Right ventricle myocardium inferior (tissue), 1 donor: Measurements from ENCODE around the gene FAP. TPM values are rescaled to one million over a fixed set of nuclear protein-coding genes. Genes with fewer than 3 reads are reported as not detected.

Source experiments
- ATAC-seq: fragments of 200-7000 bp; cut with Tn5 transposase; one replicate; pipeline ENCODE4 v1.9.1; 2020; ENCODE audit warnings: mild to moderate bottlenecking, moderate library complexity
- DNase-seq: peaks from one replicate; pipeline ENCODE4 v3.0.0; 2021; ENCODE audit errors: missing footprints
- intact Hi-C: fragments of 100-400 bp; cut with DNase I; formaldehyde crosslinking; loops from one replicate; pipeline ENCODE4 v1.11.0; 2022
- total RNA-seq: library from RNA; stranded (reverse); fragmentation: NEBNext Ultra II Directional; extraction: Animal tissue kit (Norgen Biotek cat#: 25700); gene quantifications from one replicate; pipeline ENCODE4 v1.2.1, GENCODE V29; 2021
- donor health status: DM: no; HTN: yes; CAD: no; lungs with severe emphysema.

FAP gene
- total RNA-seq, 1 donor from 2014 or later = 0.62 TPM

- DNase-seq (no peak), ATAC-seq (no peak)
- intact Hi-C loops = loop anchor here (5.0 kb wide), 1 partner anchor 463 kb away; no protein-coding TSS in a partner anchor
These were observed 43.3 kb downstream of the FAP start for GRCh38 chr2:162199913-162200312.

GRCh38 chr2:162198239-162198638 is 45.0 kb downstream of the FAP start:
- no peak for ATAC-seq
- no peak for DNase-seq
- intact Hi-C loops = loop anchor here (5.0 kb wide), 1 partner anchor 461 kb away; no protein-coding TSS in a partner anchor

DNA sequence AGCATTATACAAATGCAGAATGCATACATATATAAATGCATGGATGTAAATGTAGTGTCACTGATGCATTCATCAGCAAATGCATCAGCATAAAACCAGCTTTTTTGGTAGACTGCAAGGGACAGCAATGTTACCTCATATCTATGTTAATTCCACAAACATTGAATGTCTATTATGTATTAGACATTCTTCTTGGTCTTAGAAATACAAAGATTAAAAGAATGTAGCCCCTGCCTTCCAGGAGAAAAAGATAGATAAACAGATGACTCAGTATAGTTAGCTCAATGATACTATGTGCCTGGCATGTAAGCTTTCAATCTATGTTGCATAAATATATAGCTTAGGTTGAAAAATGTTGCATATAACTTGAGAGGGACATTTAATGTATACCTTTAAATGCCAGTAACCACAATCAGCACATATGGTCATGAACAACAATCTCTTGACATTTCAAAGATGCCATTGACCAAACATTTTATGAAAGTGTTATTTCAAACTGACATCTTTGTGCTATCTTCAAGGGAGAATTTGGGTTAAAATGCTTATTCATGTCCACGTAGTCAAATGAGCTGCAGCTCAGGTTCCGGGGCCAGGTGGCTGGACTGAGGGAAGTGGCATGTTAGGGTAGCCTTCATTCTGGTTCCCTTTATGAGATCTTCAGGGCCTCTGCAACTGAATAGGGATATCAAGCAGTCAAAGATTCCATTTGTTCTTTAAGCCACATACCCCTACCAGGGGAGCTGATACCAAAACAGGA is 46.0 kb downstream of the FAP start:
- ATAC-seq (no peak), DNase-seq (no peak)
- intact Hi-C loops = loop anchor here (5.0 kb wide), 1 partner anchor 460 kb away; no protein-coding TSS in a partner anchor

DNA sequence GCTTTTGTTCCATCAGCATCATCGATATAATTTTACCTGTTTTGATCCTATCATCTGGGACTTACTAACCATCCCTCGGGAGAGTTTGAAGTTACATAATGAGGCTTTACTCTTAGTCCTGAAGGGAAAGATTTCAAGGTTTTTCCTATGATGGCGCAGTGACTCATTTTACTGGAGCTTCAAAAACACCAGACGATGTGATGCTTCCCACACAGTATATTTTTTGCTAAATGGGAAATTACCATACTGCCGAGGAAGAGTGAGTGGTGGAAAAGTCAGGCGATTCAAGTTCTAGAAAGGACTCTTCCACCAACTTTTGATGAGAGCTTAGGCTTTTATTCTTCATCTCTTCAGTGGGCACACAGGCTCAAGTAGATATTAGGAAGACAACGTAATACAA is 46.6 kb downstream of the FAP start:
- ATAC-seq (no peak), DNase-seq (no peak)
- intact Hi-C loops = loop anchor here (5.0 kb wide), 1 partner anchor 459 kb away; no protein-coding TSS in a partner anchor

DNA sequence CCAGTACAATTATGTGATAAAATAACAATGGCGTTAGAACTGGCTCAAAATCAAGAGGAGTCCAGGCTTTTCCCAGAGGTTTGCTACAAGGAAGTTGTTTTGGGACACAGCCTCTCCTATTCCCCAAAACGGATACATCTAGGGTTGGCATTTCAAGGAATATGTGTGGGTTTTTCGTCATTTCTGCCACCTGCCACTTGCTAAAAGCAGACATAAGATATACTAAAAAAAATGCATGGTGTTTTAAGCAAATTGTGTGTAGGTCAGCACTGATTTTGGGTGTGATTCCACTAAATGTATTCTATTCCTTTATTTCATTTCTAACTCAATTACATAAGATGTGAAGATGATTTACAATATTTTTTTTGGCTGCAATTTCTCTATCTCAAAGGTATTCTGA is 54.8 kb downstream of the FAP start:
- intact Hi-C loops = no loop called here
- DNase-seq (no peak), ATAC-seq (no peak)

DNA sequence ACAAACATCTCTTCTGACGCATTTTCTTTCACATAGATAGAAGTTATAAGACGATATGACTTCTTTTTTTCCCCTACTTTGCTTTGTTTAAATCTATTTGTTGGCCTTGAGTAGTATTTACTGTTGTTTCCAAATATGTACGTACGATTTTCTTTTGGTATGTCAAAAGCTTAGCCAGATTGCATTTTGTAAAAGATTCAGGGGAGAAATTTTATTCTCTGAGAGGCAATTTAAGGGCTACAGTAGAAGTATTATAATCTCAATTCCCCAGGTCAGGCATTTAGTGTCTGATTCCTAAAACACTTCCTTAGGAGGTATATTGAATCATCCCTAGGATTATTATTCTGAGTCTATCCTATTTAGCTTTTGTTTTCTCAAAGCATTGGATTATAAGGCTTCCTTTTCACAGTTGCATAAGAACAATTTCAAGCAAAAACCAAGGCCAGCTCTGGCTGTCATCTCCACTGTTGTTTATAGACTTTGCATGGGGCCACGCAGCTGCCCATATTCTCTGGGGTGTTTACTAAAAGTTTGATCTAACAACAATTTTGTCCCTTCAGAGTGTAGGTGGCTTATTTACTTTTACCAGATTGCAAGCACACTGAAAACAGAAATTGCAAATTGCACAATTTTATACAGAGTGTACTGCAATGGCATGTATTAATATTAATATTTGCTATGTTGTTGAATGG is 57.6 kb downstream of the FAP start:
- no peak for DNase-seq
- intact Hi-C loops = no loop called here
- ATAC-seq = no peak

DNA sequence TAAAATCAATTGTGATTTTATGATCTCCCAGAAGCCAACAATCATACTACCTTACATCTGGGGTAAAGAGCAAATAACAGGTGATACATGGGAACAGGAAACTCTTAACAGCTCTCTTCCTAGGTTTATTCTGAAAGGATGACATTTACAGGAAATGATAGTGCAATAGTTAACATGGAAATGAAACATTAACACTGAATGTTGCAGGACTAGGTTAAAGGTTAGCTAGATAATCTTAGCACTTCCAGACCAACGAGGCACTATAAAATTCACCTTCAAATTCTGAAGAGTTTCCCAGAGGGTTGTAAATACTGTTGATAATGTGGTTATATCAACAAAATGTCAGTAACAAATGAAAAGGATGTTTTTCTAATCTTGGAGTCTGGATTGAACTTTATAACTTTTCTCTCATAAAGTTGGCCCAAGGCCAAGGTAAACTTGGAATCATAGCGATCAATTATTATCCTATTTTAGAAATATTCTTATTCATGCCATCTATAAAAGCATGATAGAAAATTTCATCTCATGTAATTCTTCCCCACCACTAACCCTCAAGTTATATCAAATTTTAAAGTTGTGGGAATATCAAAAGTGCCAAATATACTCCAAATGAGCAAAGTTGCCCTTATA is 58.3 kb downstream of the FAP start:
- DNase-seq = no peak
- intact Hi-C loops = no loop called here
- ATAC-seq = no peak

DNA sequence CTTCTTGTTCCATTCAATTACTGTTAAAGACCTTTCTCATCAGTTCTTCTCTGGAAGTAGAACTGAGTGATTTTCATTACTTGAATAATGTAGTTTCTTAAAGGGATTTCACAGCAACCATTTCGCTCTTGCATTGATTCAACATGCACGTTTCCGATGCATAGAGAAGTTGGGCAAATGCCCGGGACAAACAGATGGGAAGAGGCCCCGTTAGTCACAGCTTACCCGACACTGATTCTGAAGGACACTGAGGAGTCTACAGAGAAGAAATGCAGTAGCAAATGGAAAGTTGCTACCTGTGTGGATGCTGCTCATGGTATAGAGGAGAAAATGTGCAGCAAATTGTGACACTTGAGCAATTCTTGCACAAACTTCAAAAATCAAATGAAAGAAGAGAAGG is 58.9 kb downstream of the FAP start:
- no peak for ATAC-seq
- intact Hi-C loops = no loop called here
- no peak for DNase-seq

DNA sequence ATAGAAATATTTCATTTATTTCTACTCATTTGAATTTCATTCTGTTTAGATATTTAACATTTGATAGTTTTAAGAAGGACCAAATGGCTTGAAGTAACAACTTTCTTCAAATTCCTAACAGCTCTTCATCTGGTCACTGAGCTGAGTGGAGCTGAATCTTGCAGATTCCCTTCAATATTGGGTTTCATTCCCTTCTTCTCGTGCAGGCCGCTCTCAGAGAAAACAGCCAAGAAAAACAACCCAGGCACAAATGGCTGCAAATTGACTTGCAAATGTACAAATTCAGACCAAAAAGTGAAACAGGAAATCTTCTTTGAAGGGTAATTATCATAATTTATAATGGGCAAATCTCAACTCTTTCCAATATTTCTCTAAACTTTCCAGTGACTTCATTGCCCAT is 60.9 kb downstream of the FAP start:
- ATAC-seq (no peak), DNase-seq (no peak)
- intact Hi-C loops = no loop called here

- no peak for ATAC-seq
- DNase-seq = no peak
- intact Hi-C loops = no loop called here
These were observed 65.9 kb downstream of the FAP start for GRCh38 chr2:162177301-162177700.

GRCh38 chr2:162175714-162176113 is 67.5 kb downstream of the FAP start:
- ATAC-seq = peak; percentile 57
- intact Hi-C loops = no loop called here
- no peak for DNase-seq

DNA sequence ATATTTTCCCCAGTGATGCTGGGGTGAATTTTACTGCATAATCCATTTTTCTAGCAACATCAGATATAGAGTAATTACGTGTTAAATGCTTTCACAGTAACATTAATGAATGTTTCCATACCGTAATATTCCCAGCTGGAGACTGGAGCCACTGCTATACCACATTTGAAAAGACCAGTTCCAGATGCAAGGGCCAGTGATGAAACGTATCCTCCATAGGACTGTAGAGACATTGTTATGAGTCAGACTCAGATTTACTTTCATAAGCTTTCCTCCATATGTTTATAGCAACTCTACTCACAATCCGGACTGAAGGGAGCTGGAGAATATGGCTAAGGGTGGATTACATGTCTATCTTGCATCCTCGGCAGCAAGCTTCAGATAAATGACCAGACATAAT is 68.5 kb downstream of the FAP start:
- ATAC-seq = no peak
- intact Hi-C loops = no loop called here
- DNase-seq = no peak

DNA sequence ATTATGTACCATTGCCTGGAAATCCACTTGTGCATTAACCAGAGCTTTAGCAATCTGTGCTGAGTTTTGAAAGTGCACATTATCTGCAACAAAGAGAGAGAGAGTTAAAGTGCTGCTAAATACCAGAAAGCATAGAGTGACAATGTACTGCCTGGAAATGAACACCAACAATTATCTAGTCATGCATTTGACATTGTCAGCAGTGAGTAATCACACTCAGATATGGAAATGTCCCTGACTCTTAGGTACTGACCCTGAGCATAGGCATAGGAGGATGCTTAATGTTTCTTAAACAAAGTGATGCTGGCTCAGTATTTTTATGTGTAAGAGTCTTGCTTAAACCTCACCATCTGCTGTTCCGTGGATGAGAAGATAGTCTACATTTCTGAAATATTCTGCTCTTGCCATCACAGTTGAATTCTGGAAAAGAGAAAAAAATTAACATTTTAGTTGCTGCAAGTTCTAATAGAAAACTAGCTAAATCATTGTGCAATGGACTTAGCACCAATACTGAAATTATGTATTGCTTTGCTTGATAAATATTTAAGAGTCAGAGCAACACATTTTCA is 70.4 kb downstream of the FAP start:
- intact Hi-C loops = no loop called here
- no peak for DNase-seq
- no peak for ATAC-seq

DNA sequence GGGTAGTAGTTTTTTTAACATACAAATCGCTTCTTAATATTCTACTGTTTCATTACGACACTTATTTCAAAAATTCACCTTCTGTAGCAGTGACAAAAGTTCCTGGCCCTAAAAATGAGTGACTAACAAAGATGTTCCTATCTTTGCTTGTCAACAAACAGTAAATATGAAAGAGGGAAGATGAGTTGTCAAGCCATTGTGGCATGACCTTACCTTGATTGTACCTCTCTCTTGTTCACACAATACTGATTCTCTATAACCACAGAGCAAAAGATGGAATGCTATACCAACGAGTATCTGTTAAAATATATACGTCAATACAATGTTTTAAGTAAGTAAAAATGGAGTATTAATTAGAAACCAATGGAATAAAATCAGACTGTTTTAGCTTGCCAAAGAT is 76.5 kb downstream of the FAP start:
- intact Hi-C loops = no loop called here
- ATAC-seq (no peak), DNase-seq (no peak)

DNA sequence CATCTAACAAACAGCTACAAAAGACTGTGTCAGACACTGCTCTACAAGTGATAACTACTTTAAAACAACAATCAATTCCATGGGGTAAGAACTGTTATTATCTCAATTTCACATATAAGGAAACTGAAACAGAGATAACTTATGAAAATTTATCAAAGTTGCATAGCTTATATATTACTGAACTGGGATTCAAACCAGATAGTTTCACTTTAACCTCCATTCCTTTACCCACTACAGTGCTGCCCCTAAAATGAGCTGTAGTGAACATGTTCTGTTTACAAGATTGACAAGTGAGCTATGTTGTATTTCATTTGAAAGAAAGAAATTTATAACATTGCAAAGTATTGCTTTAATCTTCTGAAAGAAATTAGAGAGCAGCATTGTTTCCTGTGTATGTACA is 77.1 kb downstream of the FAP start:
- ATAC-seq (no peak), DNase-seq (no peak)
- intact Hi-C loops = no loop called here

- no peak for DNase-seq
- no peak for ATAC-seq
- intact Hi-C loops = no loop called here
These were observed 78.4 kb downstream of the FAP start for GRCh38 chr2:162164802-162165201.

- no peak for ATAC-seq
- DNase-seq = no peak
- intact Hi-C loops = loop anchor here (10.0 kb wide), 1 partner anchor 145 kb away; no protein-coding TSS in a partner anchor
These were observed 83.8 kb downstream of the FAP start for GRCh38 chr2:162159446-162159845.

DNA sequence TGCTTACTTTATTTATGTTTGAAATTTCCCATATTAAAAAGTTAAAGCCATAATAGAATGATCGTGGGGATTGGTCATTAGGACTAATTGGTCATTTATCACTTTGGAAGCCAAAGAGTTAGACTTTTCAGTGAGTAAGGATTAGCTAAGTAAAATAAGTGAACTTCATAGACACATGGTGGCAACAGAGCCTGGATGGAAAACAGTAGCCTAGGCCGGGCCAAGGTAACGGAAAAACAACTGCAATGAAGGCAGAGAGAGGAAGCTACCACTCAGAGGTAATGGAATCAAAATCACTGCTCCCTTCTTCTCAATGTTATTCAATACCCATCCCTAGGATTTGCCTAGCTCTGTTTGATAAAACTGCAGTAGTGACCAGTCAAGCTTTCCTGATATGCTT is 87.1 kb downstream of the FAP start:
- intact Hi-C loops = loop anchor here (10.0 kb wide), 1 partner anchor 149 kb away; no protein-coding TSS in a partner anchor
- ATAC-seq (no peak), DNase-seq (no peak)

DNA sequence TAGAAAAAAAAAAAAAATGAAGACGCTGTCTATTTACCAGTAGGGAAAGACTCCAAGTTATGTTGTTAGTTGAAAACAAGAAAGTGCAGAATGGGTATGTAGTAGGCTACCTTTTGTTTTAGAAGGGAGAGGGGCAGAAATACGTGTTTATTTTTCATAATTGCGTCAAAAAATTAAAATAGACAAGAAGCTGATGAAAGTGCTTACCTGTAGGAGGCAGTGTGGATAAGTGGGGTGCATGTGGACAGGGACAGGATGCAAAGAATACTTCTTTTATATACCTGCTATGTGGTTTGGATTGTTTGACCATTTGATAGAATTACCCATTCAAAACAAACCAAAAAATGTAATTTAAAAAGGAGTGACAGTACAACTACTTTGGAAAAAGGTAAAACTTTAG is 88.2 kb downstream of the FAP start:
- intact Hi-C loops = loop anchor here (10.0 kb wide), 1 partner anchor 150 kb away; no protein-coding TSS in a partner anchor
- DNase-seq (no peak), ATAC-seq (no peak)
